OCI-LY7 (cell line): ENCODE measurements around the gene PLXNC1.

Source experiments
- CTCF ChIP-seq: fragments of 200-600 bp; sonication (generic); conservative IDR thresholded peaks from 2 replicates; pipeline ENCODE4 v1.5.1; 2014; ENCODE audit warnings: mild to moderate bottlenecking, antibody characterized with exemption, low read length, moderate library complexity, mixed read lengths
- EZH2phosphoT487 ChIP-seq: fragments of 200-600 bp; sonication (generic); IDR thresholded peaks from 2 replicates; pipeline ENCODE4 v1.6.1; 2018; ENCODE audit warnings: low read depth, borderline replicate concordance, mild to moderate bottlenecking, mixed run types, antibody characterized with exemption, low read length, moderate library complexity, mixed read lengths

GRCh38 chr12:94146166-94146936 lies 2.0 kb upstream of the PLXNC1 start:
- TF ChIP-seq CTCF, result no peak
- no peak for TF ChIP-seq EZH2phosphoT487
